GM23338 (cell line): ENCODE results near the gene NECTIN3.

ENCODE experiments used
- CTCF ChIP-seq, 2 experiments: fragments of 200-600 bp in 1 of 2; sonication (generic) in 1 of 2; conservative IDR thresholded peaks; 2 replicates each; pipeline versions ENCODE4 v1.5.1 to v1.6.1; 2016 to 2017; ENCODE audit warnings: antibody characterized with exemption in 2 of 2, low read depth in 2 of 2, mild to moderate bottlenecking in 2 of 2, moderate library complexity in 1 of 2
- EZH2 ChIP-seq: fragments of 200-600 bp; sonication (generic); IDR thresholded peaks from one replicate; pipeline ENCODE4 v1.8.0; 2017; ENCODE audit warnings: antibody characterized with exemption, mild to moderate bottlenecking, low read depth; ENCODE audit not compliant: unreplicated experiment
- EZH2phosphoT487 ChIP-seq: fragments of 200-600 bp; sonication (generic); IDR thresholded peaks from one replicate; pipeline ENCODE4 v1.8.1; 2018; ENCODE audit warnings: antibody characterized with exemption; ENCODE audit not compliant: unreplicated experiment
- JUNB ChIP-seq: IDR thresholded peaks from one replicate; pipeline ENCODE4 v1.6.1; 2016; ENCODE audit warnings: antibody characterized with exemption; ENCODE audit not compliant: unreplicated experiment
- REST ChIP-seq: IDR thresholded peaks from one replicate; pipeline ENCODE4 v1.6.1; 2018; ENCODE audit warnings: antibody characterized with exemption; ENCODE audit not compliant: unreplicated experiment

GRCh38 chr3:111218615-111219014 lies 147.0 kb downstream of the NECTIN3 start:
- TF ChIP-seq REST (no peak), CTCF (conservative IDR thresholded peaks at IDR 0.05; ENCODE audit: low read depth in 2 of 2) (no peak), JUNB (no peak), EZH2phosphoT487 (no peak), EZH2 (no peak)
